ENCODE data around the gene PLPP3. TPM values are rescaled to one million over a fixed set of nuclear protein-coding genes. Genes with fewer than 3 reads are reported as not detected.
"Not testable (repeated sequence)": the region's sequence is repeated elsewhere in the genome, so short reads cannot be mapped to it uniquely, and the experiment has no call there.

The PLPP3 gene
- total RNA-seq = 10 to 100 TPM; 29.0 to 80.0 (median 39.4) TPM

GRCh38 chr1:56578963-56579875, at the start of gene PLPP3:
TSS of gene PLPP3 (minus strand) at chr1:56579563. CDS start at chr1:56579016, 547 bp downstream.
- peak in 2 of 3 donors; percentile 55 to 64 for TF ChIP-seq POLR2AphosphoS5 (IDR thresholded peaks at IDR 0.05)
- TF ChIP-seq CTCF (IDR thresholded peaks at IDR 0.05) = peak; percentile 28 to 36
- TF ChIP-seq POLR2A (IDR thresholded peaks at IDR 0.05) = peak; percentile 66 to 97
- TF ChIP-seq EP300 (IDR thresholded peaks at IDR 0.05) = no peak
- Histone ChIP-seq H3K36me3 (no peaks in the 10 kb centered on the region), H3K27me3 (no peaks in the 10 kb centered on the region), H3K4me3 (peak within 1 kb of the TSS; percentile 97), H3K9me3 (no peaks in the 10 kb centered on the region), H3K27ac (peak within 1 kb of the TSS; percentile 96), H3K4me1 (peaks cover 22% of the 10 kb centered on the region)
- 1% methylated on average over 32 of the region's 62 CpGs for WGBS
- DNase-seq (ENCODE audit: low spot score in 2 of 2) = peak; percentile 91 to 93

GRCh38 chr1:56627636-56628039, 48.3 kb upstream of the PLPP3 start:
- H3K4me1 ChIP-seq = no peaks in the 10 kb centered on the region
- no peak for TF ChIP-seq POLR2AphosphoS5 (IDR thresholded peaks at IDR 0.05)
- no peak overlapping the region for H3K4me3 ChIP-seq
- H3K27ac ChIP-seq = no peak overlapping the region
- DNase-seq (ENCODE audit: low spot score in 2 of 2) = no peak
- no peaks in the 10 kb centered on the region for H3K36me3 ChIP-seq
- 83% methylated on average over 3 of the region's 3 CpGs for WGBS
- peaks cover 9% of the 10 kb centered on the region for H3K27me3 ChIP-seq
- no peaks in the 10 kb centered on the region for H3K9me3 ChIP-seq

GRCh38 chr1:56627019-56627635, 47.8 kb upstream of the PLPP3 start:
- H3K36me3 ChIP-seq = no peaks in the 10 kb centered on the region
- H3K4me1 ChIP-seq = no peaks in the 10 kb centered on the region
- H3K27ac ChIP-seq = no peak overlapping the region
- TF ChIP-seq POLR2AphosphoS5 (IDR thresholded peaks at IDR 0.05) (no peak), CTCF (IDR thresholded peaks at IDR 0.05) (no peak), POLR2A (IDR thresholded peaks at IDR 0.05) (no peak)
- 79% methylated on average over 3 of the region's 3 CpGs for WGBS
- DNase-seq (ENCODE audit: low spot score in 2 of 2) = no peak
- H3K9me3 ChIP-seq = no peaks in the 10 kb centered on the region
- no peak overlapping the region for H3K4me3 ChIP-seq
- H3K27me3 ChIP-seq = peaks cover 6% of the 10 kb centered on the region

GRCh38 chr1:56626546-56626945, 47.2 kb upstream of the PLPP3 start:
- H3K4me3 ChIP-seq = no peak overlapping the region
- DNase-seq (ENCODE audit: low spot score in 2 of 2) = no peak
- no peaks in the 10 kb centered on the region for H3K4me1 ChIP-seq
- no peaks in the 10 kb centered on the region for H3K9me3 ChIP-seq
- no peak overlapping the region for H3K27ac ChIP-seq
- H3K27me3 ChIP-seq = peaks cover 6% of the 10 kb centered on the region
- H3K36me3 ChIP-seq = no peaks in the 10 kb centered on the region
- TF ChIP-seq POLR2AphosphoS5 (IDR thresholded peaks at IDR 0.05) (no peak), POLR2A (IDR thresholded peaks at IDR 0.05) (no peak), EP300 (IDR thresholded peaks at IDR 0.05) (no peak)

- TF ChIP-seq CTCF (IDR thresholded peaks at IDR 0.05) (no peak), EP300 (IDR thresholded peaks at IDR 0.05) (no peak), POLR2A (IDR thresholded peaks at IDR 0.05) (no peak), POLR2AphosphoS5 (IDR thresholded peaks at IDR 0.05) (no peak)
- H3K27me3 ChIP-seq = peaks cover 6% of the 10 kb centered on the region
- WGBS = 56% methylated on average over 5 of the region's 5 CpGs
- H3K27ac ChIP-seq = no peak overlapping the region
- no peaks in the 10 kb centered on the region for H3K36me3 ChIP-seq
- H3K4me1 ChIP-seq = no peaks in the 10 kb centered on the region
- H3K4me3 ChIP-seq = no peak overlapping the region
- H3K9me3 ChIP-seq = no peaks in the 10 kb centered on the region
- DNase-seq (ENCODE audit: low spot score in 2 of 2) = no peak
These were observed 46.6 kb upstream of the PLPP3 start for GRCh38 chr1:56625819-56626440.

GRCh38 chr1:56617141-56617540, 37.8 kb upstream of the PLPP3 start:
- Histone ChIP-seq H3K36me3 (no peaks in the 10 kb centered on the region), H3K27me3 (no peaks in the 10 kb centered on the region), H3K9me3 (no peaks in the 10 kb centered on the region), H3K4me3 (no peak overlapping the region), H3K4me1 (no peaks in the 10 kb centered on the region), H3K27ac (no peak overlapping the region)
- 57% methylated on average over 2 of the region's 2 CpGs for WGBS
- TF ChIP-seq EP300 (IDR thresholded peaks at IDR 0.05) (no peak), POLR2AphosphoS5 (IDR thresholded peaks at IDR 0.05) (no peak), POLR2A (IDR thresholded peaks at IDR 0.05) (no peak), CTCF (IDR thresholded peaks at IDR 0.05) (no peak)
- no peak for DNase-seq (ENCODE audit: low spot score in 2 of 2)

GRCh38 chr1:56610770-56611169, 31.4 kb upstream of the PLPP3 start:
- DNase-seq (ENCODE audit: low spot score in 2 of 2); H3K27me3 ChIP-seq; H3K27ac ChIP-seq; H3K9me3 ChIP-seq; H3K4me1 ChIP-seq; H3K4me3 ChIP-seq; H3K36me3 ChIP-seq: not testable (repeated sequence)
- 87% methylated on average over 6 of the region's 6 CpGs for WGBS

GRCh38 chr1:56610097-56610496, 30.7 kb upstream of the PLPP3 start:
- not testable (repeated sequence) for H3K4me1 ChIP-seq; H3K36me3 ChIP-seq; DNase-seq (ENCODE audit: low spot score in 2 of 2); H3K27ac ChIP-seq; H3K27me3 ChIP-seq; H3K9me3 ChIP-seq; H3K4me3 ChIP-seq
- 79% methylated on average over 2 of the region's 2 CpGs for WGBS

Data from suprapubic skin (tissue), 4 donors.